SW 1271 (cell line): ENCODE results near the gene CD300LB.
"Not testable (repeated sequence)": the region's sequence is repeated elsewhere in the genome, so short reads cannot be mapped to it uniquely, and the experiment has no call there.

Experiments used
- DNase-seq, 2 experiments: peaks; one replicate each; lab custom pipeline; 2025; lab: John Stamatoyannopoulos, UW

CD300LB gene

GRCh38 chr17:74493331-74493833 lies 37.9 kb downstream of the CD300LB start:
- peak; percentile 6 to 43 for DNase-seq

- DNase-seq, result no peak
These were observed 39.6 kb downstream of the CD300LB start for GRCh38 chr17:74491626-74492025.

GRCh38 chr17:74490716-74491115 lies 40.6 kb downstream of the CD300LB start:
- DNase-seq, result no peak

GRCh38 chr17:74488276-74488675 lies 43.0 kb downstream of the CD300LB start:
- DNase-seq, result not testable (repeated sequence)

GRCh38 chr17:74485841-74486240 lies 45.4 kb downstream of the CD300LB start:
- DNase-seq, result no peak

- no peak for DNase-seq
These were observed 46.1 kb downstream of the CD300LB start for GRCh38 chr17:74485022-74485743.

- no peak for DNase-seq
These were observed 47.2 kb downstream of the CD300LB start for GRCh38 chr17:74484066-74484465.

- no peak for DNase-seq
These were observed 49.7 kb downstream of the CD300LB start for GRCh38 chr17:74481621-74482020.

- DNase-seq, result no peak
These were observed 51.0 kb downstream of the CD300LB start for GRCh38 chr17:74480290-74480689.

- no peak for DNase-seq
These were observed 52.7 kb downstream of the CD300LB start for GRCh38 chr17:74478420-74479100.

- DNase-seq, result no peak
These were observed 53.9 kb downstream of the CD300LB start for GRCh38 chr17:74477411-74477810.

- DNase-seq, result no peak
These were observed 56.1 kb downstream of the CD300LB start for GRCh38 chr17:74475189-74475588.

GRCh38 chr17:74474043-74474792 lies 57.1 kb downstream of the CD300LB start:
- DNase-seq, result no peak

- no peak for DNase-seq
These were observed 58.0 kb downstream of the CD300LB start for GRCh38 chr17:74473294-74473693.

GRCh38 chr17:74472890-74473289 lies 58.4 kb downstream of the CD300LB start:
- no peak for DNase-seq

- no peak for DNase-seq
These were observed 59.9 kb downstream of the CD300LB start for GRCh38 chr17:74471341-74471740.
